GM12874 (cell line): ENCODE data around the gene IGFL1.

Source experiments
- TF ChIP-seq, protein P1 (sequence below): IDR thresholded peaks from 2 replicates; pipeline ENCODE4 v1.5.1; 2011; ENCODE audit warnings: low read depth, mild to moderate bottlenecking, control low read depth, low read length, moderate library complexity; ENCODE audit not compliant: insufficient read depth

The IGFL1 gene

DNA sequence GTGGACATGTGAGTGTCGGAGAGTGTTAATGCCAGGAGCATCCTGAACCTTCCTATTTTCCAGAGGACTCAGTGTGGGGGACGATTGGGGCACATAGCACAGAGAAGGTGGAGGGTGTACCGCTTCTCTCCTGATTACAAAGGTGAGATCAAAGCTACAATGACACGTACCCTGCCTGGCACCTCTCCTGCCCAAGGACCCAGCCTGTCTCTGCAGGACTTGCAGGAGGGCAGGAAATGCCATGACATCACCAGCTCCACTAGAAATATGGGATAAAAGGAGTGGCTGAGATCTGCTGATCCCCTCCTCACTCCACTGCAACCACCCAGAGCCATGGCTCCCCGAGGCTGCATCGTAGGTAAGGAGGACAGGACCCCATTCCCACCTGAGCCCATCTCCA is at the start of gene IGFL1:
TSS of gene IGFL1 (plus strand) at position 301 of the 400 bp plus-strand sequence. CDS start at position 334, 33 bp downstream.
- TF ChIP-seq, protein P1, sequence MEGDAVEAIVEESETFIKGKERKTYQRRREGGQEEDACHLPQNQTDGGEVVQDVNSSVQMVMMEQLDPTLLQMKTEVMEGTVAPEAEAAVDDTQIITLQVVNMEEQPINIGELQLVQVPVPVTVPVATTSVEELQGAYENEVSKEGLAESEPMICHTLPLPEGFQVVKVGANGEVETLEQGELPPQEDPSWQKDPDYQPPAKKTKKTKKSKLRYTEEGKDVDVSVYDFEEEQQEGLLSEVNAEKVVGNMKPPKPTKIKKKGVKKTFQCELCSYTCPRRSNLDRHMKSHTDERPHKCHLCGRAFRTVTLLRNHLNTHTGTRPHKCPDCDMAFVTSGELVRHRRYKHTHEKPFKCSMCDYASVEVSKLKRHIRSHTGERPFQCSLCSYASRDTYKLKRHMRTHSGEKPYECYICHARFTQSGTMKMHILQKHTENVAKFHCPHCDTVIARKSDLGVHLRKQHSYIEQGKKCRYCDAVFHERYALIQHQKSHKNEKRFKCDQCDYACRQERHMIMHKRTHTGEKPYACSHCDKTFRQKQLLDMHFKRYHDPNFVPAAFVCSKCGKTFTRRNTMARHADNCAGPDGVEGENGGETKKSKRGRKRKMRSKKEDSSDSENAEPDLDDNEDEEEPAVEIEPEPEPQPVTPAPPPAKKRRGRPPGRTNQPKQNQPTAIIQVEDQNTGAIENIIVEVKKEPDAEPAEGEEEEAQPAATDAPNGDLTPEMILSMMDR = no peak

DNA sequence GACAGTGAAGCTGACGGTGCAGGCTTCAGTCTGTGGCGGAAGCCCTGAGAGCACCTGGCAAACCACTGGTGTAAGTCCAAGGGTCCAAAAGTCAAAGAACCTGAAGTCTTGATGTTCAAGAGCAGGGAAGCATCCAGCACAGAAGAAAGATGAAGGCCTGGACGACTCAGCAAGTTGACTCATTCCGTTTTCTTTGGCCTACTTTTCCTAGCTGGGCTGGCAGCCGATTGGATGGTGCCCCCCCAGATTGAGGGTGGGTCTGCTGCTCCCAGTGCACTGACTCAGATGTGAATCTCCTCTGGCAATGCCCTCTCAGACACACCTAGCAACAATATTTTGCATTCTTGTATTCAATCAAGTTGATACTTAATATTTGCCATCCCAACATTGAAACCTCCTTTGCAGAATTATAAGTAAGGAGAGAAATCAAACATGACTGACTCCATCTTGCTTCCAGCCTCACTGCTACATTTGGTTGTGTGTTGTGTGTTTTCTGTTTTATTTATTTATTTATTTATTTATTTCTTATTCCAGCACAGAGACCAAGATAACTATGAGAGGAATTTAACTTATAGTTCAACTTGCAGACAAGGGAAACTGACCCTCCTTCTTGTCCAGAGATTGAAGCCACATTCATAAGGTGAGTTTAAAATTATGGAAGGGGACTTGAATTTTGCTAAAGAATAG is 48.7 kb upstream of the IGFL1 start:
- TF ChIP-seq, protein P1 = no peak

DNA sequence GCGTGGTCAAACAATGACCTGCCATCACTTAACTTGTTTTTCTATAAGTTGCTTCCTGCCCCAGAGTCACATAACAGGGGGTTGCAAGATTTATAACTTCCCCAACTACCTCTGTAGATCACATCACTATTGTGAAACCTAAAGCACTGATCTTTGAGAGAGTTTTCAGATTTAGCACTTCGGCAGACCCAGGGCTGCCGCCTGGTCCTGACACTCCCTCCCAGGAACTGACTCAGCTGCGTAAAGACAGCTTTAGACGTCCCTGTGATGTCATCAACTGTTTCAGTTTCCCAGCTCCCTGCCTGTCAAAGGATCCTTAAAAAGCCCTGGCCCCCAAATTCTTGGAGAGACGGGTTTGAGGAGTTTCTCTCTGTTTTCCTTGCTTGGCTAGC is 48.2 kb upstream of the IGFL1 start:
- TF ChIP-seq, protein P1 = no peak

DNA sequence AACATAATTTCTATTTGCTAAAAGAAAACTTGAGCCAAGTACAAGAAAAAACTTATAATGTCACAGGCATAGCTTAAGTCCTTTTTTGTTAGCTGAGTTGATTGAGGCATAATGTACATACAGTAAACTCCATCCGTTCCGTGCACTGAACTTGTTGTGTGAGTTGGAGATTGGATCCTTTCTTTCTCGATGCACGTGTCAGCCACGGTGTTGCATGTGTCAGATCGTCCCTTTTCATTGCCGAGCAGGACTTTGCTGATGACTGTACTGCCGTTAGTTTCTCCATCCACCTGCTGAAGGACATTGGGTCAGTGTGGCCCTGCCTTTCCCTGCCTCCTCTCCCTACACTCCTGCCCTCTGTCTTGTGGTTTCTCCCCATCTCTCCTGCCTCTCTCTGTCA is 47.1 kb upstream of the IGFL1 start:
- TF ChIP-seq, protein P1 = no peak

DNA sequence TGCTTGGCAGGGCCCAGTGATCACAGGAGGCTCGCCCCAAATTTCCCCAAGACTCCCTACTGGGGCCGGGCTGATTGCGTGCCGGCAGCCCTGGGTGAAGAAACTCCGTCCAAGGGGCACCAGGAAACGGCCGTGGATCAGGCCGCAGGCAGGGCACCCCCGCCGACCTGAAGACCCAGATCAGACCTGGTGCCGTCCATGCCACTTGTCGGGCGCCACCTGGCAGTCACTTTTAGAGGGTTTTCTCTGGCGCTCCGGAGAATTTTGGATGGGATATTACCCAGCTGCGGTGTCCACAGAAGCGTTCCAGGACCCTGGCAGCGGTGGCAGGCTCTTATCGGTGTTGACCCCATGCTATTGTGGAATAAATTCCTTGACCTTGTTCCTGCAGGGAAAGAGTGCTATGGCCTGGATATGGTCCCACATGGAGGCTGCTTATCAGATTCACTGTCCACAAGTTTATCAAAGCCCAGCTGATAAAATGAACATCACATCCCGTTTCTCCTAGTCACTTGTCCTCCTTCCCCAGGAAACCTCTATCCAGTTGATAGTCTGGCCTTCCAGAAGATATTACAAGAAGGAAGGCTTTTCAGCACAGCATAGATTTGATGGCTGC is 43.3 kb upstream of the IGFL1 start:
- TF ChIP-seq, protein P1 = no peak

DNA sequence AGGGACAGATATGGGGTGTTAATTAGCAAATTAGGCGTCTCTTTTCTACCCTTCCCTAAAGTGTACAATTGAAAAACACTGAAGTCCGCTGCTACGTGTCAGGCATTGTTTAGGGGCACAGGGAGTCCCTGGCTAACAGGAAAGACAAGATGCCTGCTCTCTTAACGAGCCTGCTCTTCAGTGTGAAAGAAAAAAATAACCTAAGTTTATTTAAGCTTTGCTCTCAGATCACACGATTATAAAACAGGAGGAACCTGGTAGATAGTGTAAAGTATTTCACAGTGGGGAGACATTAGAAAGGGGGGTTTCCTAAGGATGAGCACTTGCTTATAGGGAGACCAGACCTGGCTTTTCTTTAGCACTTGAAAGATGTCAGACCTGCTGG is 42.8 kb upstream of the IGFL1 start:
- TF ChIP-seq, protein P1 = no peak

DNA sequence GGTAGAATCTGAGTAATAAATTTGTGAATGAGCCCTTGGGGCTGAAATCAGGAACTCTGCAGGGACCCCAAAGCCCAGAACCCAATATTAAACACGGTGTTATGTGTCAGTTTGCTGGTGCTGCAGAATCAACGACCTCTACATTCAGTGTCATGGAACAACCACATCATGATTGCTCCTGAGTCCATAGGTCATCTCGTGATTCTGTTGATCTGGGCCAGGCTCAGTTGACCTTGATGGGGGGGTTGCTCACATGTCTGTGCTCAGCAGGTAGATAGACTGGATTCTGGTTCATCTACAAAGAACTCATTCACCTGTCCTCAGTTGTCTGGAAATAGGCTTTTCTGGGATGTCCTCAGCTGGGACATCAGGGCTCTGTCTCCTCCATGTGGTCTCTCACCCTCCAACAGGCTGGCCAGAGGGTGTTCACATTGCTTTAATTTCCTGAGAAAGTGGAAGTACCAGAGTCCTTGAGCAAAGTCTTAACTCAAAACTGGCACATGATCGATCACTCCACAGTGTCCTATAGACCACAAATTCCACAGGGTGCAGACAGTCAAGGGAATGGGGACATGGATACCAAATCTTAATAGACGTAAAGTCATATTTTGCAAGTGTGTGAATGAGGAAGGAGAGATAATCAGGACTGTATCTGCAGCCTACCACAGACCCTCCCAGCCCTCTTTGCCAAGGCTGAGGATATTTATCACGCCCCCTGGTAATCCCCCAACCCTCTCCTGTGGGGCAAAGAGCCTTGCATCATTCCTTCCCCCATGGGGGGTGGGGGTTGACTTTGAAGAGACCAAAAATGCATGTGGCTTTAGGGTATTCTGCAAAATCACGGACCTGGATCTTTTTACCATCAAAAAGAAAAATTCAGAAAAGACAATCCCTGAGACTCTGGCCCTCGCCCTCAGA is 39.3 kb upstream of the IGFL1 start:
- TF ChIP-seq, protein P1 = no peak
